A673 (cell line): ENCODE measurements around the gene A3GALT2. TPM values are rescaled to one million over a fixed set of nuclear protein-coding genes. Genes with fewer than 3 reads are reported as not detected.
A peak's percentile ranks its signal among the peaks of the same experiment; 100 is the strongest.

Source experiments
- BruUV-seq: library from RNA; stranded (reverse); fragments of 400-500 nt; replicated peaks from 2 replicates; lab custom pipeline; 2021; lab: Mats Ljungman, UMichigan
- CTCF ChIA-PET: fragments of 300-600 bp; sonication (Branson Sonifier 250); formaldehyde crosslinking; loops from one replicate; lab custom pipeline; 2022; ENCODE audit warnings: antibody characterized with exemption; lab: Charles Lee
- POLR2A ChIA-PET: fragments of 300-600 bp; sonication (Branson Sonifier 250); formaldehyde crosslinking; loops from one replicate; lab custom pipeline; 2022; ENCODE audit warnings: antibody characterized with exemption; ENCODE audit not compliant: low non-redundant PET; lab: Charles Lee
- DNase-seq: peaks from one replicate; pipeline ENCODE4 v3.0.0-alpha.2; 2015; ENCODE audit warnings: low spot score
- H3K27ac ChIP-seq: fragments of 200-600 bp; sonication (generic); 2 replicates; pipeline ENCODE4 v1.5.1; 2016; ENCODE audit warnings: mixed run types, low read depth, mild to moderate bottlenecking, mixed read lengths, antibody characterized with exemption, low read length; ENCODE audit not compliant: poor library complexity, severe bottlenecking
- H3K27me3 ChIP-seq: fragments of 200-600 bp; sonication (generic); replicated peaks from 2 replicates; pipeline ENCODE4 v1.6.1; 2017; ENCODE audit warnings: mixed run types, low read depth, mild to moderate bottlenecking, mixed read lengths, antibody characterized with exemption, low read length; ENCODE audit not compliant: insufficient read depth, poor library complexity
- H3K36me3 ChIP-seq: fragments of 200-600 bp; sonication (generic); 2 replicates; pipeline ENCODE4 v1.6.1; 2016; ENCODE audit warnings: mixed run types, mild to moderate bottlenecking, mixed read lengths, antibody characterized with exemption, low read length; ENCODE audit not compliant: insufficient read depth, poor library complexity, severe bottlenecking
- H3K4me1 ChIP-seq: fragments of 200-600 bp; sonication (generic); 2 replicates; pipeline ENCODE4 v1.6.1; 2017; ENCODE audit warnings: mixed run types, mild to moderate bottlenecking, mixed read lengths, antibody characterized with exemption, low read length; ENCODE audit not compliant: insufficient read depth, poor library complexity, severe bottlenecking
- H3K4me3 ChIP-seq: fragments of 200-600 bp; sonication (generic); 2 replicates; pipeline ENCODE4 v1.5.1; 2016; ENCODE audit warnings: low read depth, mixed run types, mild to moderate bottlenecking, mixed read lengths, low read length; ENCODE audit not compliant: poor library complexity, severe bottlenecking
- H3K9me3 ChIP-seq: fragments of 200-600 bp; sonication (generic); 2 replicates; pipeline ENCODE4 v1.6.1; 2016; ENCODE audit warnings: mixed run types, low read depth, mild to moderate bottlenecking, mixed read lengths, antibody characterized with exemption, low read length; ENCODE audit not compliant: poor library complexity, severe bottlenecking
- CTCF ChIP-seq: fragments of 300-800, 200-600 bp; sonication (generic); conservative IDR thresholded peaks from 2 replicates; pipeline ENCODE4 v1.5.1; 2017; ENCODE audit warnings: low read depth, mild to moderate bottlenecking, antibody characterized with exemption, low read length, moderate library complexity, mixed read lengths
- EZH2 ChIP-seq: fragments of 200-600 bp; sonication (generic); IDR thresholded peaks from 2 replicates; pipeline ENCODE4 v1.6.1; 2017; ENCODE audit warnings: borderline replicate concordance, low read depth, mild to moderate bottlenecking, mixed read lengths, antibody characterized with exemption, low read length; ENCODE audit not compliant: poor library complexity, severe bottlenecking
- intact Hi-C: fragments of 100-400 bp; cut with micrococcal nuclease; formaldehyde crosslinking; loops from one replicate; pipeline ENCODE4 v1.10.0; 2022; ENCODE audit not compliant: unreplicated experiment
- total RNA-seq: library from RNA; stranded (reverse); gene quantifications from 2 replicates; pipeline ENCODE4 v1.2.3, GENCODE V29; 2021

Gene A3GALT2
- total RNA-seq, 1 experiment from 2014 or later = 0.39 TPM

- no TSS peak for BruUV-seq
- ChIA-PET POLR2A (interaction anchor here (0.6 kb wide), 1 partner anchor 162 kb away, joined by 3 read pairs; no protein-coding TSS in a partner anchor), CTCF (no interaction called here)
- Histone ChIP-seq H3K4me1 (peaks cover 55% of the 10 kb centered on the region), H3K36me3 (peaks cover 42% of the 10 kb centered on the region), H3K9me3 (no peaks in the 10 kb centered on the region), H3K4me3 (no peak overlapping the region), H3K27ac (peak overlapping the region; percentile 50), H3K27me3 (no peaks in the 10 kb centered on the region)
- no peak for DNase-seq
- TF ChIP-seq EZH2 = no peak
- intact Hi-C loops = no loop called here
Observed at GRCh38 chr1:33336580-33336979, 15.7 kb upstream of the A3GALT2 start.

GRCh38 chr1:33335020-33335419, 14.1 kb upstream of the A3GALT2 start:
- no peak overlapping the region for H3K4me3 ChIP-seq
- H3K27me3 ChIP-seq = no peaks in the 10 kb centered on the region
- DNase-seq = no peak
- peaks cover 39% of the 10 kb centered on the region for H3K4me1 ChIP-seq
- ChIA-PET CTCF (no interaction called here), POLR2A (no interaction called here)
- intact Hi-C loops = no loop called here
- no peaks in the 10 kb centered on the region for H3K9me3 ChIP-seq
- peak overlapping the region; percentile 37 for H3K27ac ChIP-seq
- TF ChIP-seq EZH2 (no peak), CTCF (no peak)
- peaks cover 54% of the 10 kb centered on the region for H3K36me3 ChIP-seq
- no TSS peak for BruUV-seq

GRCh38 chr1:33334081-33334552, 13.2 kb upstream of the A3GALT2 start:
- H3K9me3 ChIP-seq = no peaks in the 10 kb centered on the region
- peaks cover 63% of the 10 kb centered on the region for H3K36me3 ChIP-seq
- no peak for TF ChIP-seq CTCF
- no peak for TF ChIP-seq EZH2
- intact Hi-C loops = no loop called here
- no peaks in the 10 kb centered on the region for H3K27me3 ChIP-seq
- peak overlapping the region; percentile 37 for H3K27ac ChIP-seq
- no TSS peak for BruUV-seq
- peaks cover 30% of the 10 kb centered on the region for H3K4me1 ChIP-seq
- ChIA-PET POLR2A (no interaction called here), CTCF (interaction anchor here (0.5 kb wide), 1 partner anchor 17 kb away, joined by 5 read pairs; no protein-coding TSS in a partner anchor)
- H3K4me3 ChIP-seq = no peak overlapping the region
- no peak for DNase-seq

- TF ChIP-seq EZH2 (no peak), CTCF (no peak)
- Histone ChIP-seq H3K36me3 (peaks cover 76% of the 10 kb centered on the region), H3K27me3 (no peaks in the 10 kb centered on the region), H3K4me1 (peaks cover 18% of the 10 kb centered on the region), H3K9me3 (no peaks in the 10 kb centered on the region), H3K4me3 (no peak overlapping the region), H3K27ac (no peak overlapping the region)
- intact Hi-C loops = no loop called here
- ChIA-PET POLR2A (no interaction called here), CTCF (no interaction called here)
- BruUV-seq = no TSS peak
- no peak for DNase-seq
Observed at GRCh38 chr1:33332881-33333280, 12.0 kb upstream of the A3GALT2 start.
